GM12875 (cell line): ENCODE results near the gene ZNF383.
A peak's percentile ranks its signal among the peaks of the same experiment; 100 is the strongest.
"Not testable (repeated sequence)": the region's sequence is repeated elsewhere in the genome, so short reads cannot be mapped to it uniquely, and the experiment has no call there.

ENCODE experiments used
- H3K4me3 ChIP-seq: one replicate; pipeline ENCODE4 v1.5.1; 2011; ENCODE audit warnings: low read depth, low read length, control low read depth
- CTCF ChIP-seq: IDR thresholded peaks from 2 replicates; pipeline ENCODE4 v1.5.1; 2011; ENCODE audit warnings: low read depth, mild to moderate bottlenecking, control low read depth, inconsistent platforms, low read length, moderate library complexity, borderline replicate concordance; ENCODE audit not compliant: insufficient read depth

ZNF383 gene

DNA sequence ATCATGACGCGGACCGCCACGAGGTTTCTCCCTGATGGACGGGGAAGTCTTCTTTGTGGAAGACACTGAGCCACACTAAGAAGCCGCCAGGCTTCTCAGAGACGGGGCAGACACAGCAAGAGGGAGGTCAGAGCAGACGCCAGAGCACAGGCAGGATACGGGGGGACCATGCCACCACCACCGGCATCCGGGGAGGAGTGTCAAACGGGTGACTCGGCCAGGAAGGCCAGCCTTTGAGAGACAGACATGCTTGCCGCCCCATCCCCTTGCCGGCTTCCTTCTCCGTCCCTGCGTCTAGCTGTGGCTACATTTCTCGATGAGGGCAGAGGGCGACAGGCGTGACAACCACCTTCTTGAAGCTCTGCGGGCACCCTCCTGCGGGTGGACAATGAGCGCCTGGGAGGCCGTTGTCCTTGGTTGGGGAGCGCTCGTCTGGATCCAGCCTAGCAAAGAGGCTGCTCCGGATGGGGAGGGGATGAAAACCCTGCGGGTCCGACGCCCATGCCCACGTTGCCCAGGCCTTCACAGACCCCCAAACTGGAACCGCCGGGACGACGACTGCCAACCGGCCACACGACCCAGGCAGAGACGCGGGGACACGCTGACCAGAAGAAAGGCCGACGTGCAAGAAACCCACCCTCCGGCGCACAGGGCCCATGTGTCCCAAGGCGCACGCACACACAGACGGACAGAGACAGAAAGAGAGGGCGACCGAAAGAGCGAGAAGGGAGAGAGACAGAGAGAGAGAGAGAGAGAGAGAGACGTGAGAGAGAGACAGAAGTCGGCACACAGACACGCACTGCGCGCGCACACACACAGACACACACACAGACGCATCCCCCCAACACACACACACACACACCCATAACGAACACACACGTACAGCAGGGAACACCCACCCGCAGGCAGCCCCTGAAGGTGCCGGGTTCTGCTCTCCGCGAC, 75.3 kb downstream of the ZNF383 start:
- 0 out of 2 replicates have a peak, but pooled peaks have one; percentile 10 for TF ChIP-seq CTCF
- H3K4me3 ChIP-seq = not testable (repeated sequence)

DNA sequence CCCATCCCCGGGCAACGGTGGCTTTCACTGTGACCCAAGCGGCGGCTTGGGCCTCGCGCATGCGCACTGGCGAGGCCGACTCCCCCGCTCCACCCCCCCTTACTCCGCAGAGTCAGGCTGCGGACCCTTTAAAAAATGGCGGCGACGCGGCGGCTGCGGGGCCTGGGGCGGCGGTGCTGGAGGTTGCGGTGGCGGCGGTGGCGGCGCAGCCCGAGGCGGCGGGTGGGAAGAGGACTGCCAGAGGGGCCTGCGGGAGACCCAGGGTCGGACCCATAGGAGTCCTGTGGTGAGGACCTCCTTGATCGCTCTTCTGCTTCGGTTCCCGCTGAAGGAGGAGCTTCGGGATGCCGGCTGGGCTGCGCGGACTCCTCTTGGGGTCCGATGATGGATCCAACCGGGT, 76.2 kb downstream of the ZNF383 start:
- not testable (repeated sequence) for H3K4me3 ChIP-seq
